PFSK-1 (cell line): ENCODE results near the gene KYAT1.

Experiments
- FOXP2 ChIP-seq: optimal IDR thresholded peaks from 2 replicates; pipeline ENCODE3; 2011; ENCODE audit warnings: borderline replicate concordance, control low read depth, inconsistent platforms; ENCODE audit not compliant: insufficient read depth; ENCODE audit errors: extremely low read length, extremely low read depth
- POLR2AphosphoS5 ChIP-seq: IDR thresholded peaks from 2 replicates; pipeline ENCODE4 v1.6.1; 2012; ENCODE audit warnings: low read depth, mild to moderate bottlenecking, control low read depth, low read length, moderate library complexity
- SIN3A ChIP-seq: IDR thresholded peaks from 2 replicates; pipeline ENCODE4 v1.6.1; 2012; ENCODE audit warnings: mild to moderate bottlenecking, low read length, moderate library complexity, borderline replicate concordance; ENCODE audit not compliant: insufficient read depth
- TAF1 ChIP-seq: IDR thresholded peaks from 2 replicates; pipeline ENCODE4 v1.6.1; 2012; ENCODE audit warnings: low read length, control low read depth, borderline replicate concordance; ENCODE audit not compliant: insufficient read depth
- TF ChIP-seq, protein P1 (sequence below), 2 experiments: IDR thresholded peaks; 2 replicates each; pipeline versions ENCODE4 v1.6.1 to v1.8.0; 2011 to 2012; ENCODE audit warnings: low read depth in 2 of 2, low read length in 2 of 2, control low read depth in 1 of 2, inconsistent platforms in 1 of 2, mild to moderate bottlenecking in 1 of 2, moderate library complexity in 1 of 2; ENCODE audit not compliant: insufficient read depth in 1 of 2

DNA sequence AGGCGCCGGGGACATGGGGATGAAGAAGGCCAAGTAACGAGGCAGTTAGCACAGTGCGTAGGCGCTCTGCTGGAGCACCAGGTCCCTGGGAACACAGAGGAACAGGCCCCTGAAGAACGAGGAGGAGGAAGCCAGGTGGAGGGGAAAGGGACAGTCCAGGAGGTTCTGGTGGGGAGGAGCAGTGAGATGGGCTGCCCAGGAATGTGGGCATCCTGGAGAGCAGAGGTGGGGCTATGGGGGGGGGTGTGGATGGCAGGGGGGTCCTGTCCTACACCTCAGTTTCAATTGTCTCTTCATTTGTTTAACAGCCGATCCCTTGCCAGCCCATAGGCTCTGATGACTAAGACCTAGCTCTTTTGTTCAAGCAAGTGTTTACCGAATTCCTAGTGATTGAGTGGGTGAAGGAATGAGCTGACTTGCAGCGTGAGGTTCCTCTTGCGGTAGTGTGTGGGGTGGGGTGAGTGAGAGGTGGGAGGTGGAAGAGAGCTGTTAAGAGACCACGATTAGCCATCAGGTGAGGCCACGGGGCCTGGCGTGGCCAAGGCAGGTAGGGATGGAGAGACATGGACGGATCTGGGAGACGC lies 30.6 kb upstream of the KYAT1 start:
- no peak for TF ChIP-seq TAF1
- TF ChIP-seq, protein P1, sequence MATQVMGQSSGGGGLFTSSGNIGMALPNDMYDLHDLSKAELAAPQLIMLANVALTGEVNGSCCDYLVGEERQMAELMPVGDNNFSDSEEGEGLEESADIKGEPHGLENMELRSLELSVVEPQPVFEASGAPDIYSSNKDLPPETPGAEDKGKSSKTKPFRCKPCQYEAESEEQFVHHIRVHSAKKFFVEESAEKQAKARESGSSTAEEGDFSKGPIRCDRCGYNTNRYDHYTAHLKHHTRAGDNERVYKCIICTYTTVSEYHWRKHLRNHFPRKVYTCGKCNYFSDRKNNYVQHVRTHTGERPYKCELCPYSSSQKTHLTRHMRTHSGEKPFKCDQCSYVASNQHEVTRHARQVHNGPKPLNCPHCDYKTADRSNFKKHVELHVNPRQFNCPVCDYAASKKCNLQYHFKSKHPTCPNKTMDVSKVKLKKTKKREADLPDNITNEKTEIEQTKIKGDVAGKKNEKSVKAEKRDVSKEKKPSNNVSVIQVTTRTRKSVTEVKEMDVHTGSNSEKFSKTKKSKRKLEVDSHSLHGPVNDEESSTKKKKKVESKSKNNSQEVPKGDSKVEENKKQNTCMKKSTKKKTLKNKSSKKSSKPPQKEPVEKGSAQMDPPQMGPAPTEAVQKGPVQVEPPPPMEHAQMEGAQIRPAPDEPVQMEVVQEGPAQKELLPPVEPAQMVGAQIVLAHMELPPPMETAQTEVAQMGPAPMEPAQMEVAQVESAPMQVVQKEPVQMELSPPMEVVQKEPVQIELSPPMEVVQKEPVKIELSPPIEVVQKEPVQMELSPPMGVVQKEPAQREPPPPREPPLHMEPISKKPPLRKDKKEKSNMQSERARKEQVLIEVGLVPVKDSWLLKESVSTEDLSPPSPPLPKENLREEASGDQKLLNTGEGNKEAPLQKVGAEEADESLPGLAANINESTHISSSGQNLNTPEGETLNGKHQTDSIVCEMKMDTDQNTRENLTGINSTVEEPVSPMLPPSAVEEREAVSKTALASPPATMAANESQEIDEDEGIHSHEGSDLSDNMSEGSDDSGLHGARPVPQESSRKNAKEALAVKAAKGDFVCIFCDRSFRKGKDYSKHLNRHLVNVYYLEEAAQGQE (IDR thresholded peaks at IDR 0.05; ENCODE audit: insufficient read depth in 1 of 2, low read depth in 2 of 2, low read length in 2 of 2): no peak
- no peak for TF ChIP-seq POLR2AphosphoS5
- TF ChIP-seq SIN3A: no peak
- TF ChIP-seq FOXP2: no peak
